DMS153 treated with DMSO at 0.1 percent for 48 hours (cell line): ENCODE data around the gene GASK1A.
"Not testable (repeated sequence)": the region's sequence is repeated elsewhere in the genome, so short reads cannot be mapped to it uniquely, and the experiment has no call there.

Experiments used
- DNase-seq: peaks from one replicate; lab custom pipeline; 2025; ENCODE audit not compliant: unreplicated experiment; lab: John Stamatoyannopoulos, UW

The GASK1A gene

GRCh38 chr3:42979044-42979972, at the start of gene GASK1A:
GASK1A (plus strand) TSS chr3:42979311; CDS start chr3:42979643, 332 bp downstream.
- DNase-seq, result no peak

GRCh38 chr3:42934111-42934510, 45.0 kb upstream of the GASK1A start:
- no peak for DNase-seq

GRCh38 chr3:42934910-42935309, 44.2 kb upstream of the GASK1A start:
- no peak for DNase-seq

- no peak for DNase-seq
Measured at GRCh38 chr3:42935472-42935871, 43.6 kb upstream of the GASK1A start.

GRCh38 chr3:42936157-42936981, 42.7 kb upstream of the GASK1A start:
- DNase-seq, result no peak

GRCh38 chr3:42937334-42937733, 41.8 kb upstream of the GASK1A start:
- DNase-seq, result no peak

GRCh38 chr3:42942693-42943092, 36.4 kb upstream of the GASK1A start:
- DNase-seq, result no peak

GRCh38 chr3:42946050-42946449, 33.1 kb upstream of the GASK1A start:
- DNase-seq, result no peak

- no peak for DNase-seq
Measured at GRCh38 chr3:42957573-42957972, 21.5 kb upstream of the GASK1A start.

GRCh38 chr3:42960282-42960681, 18.8 kb upstream of the GASK1A start:
- DNase-seq, result no peak

GRCh38 chr3:42960786-42961185, 18.3 kb upstream of the GASK1A start:
- DNase-seq, result no peak

- no peak for DNase-seq
Measured at GRCh38 chr3:42961633-42962032, 17.5 kb upstream of the GASK1A start.

- no peak for DNase-seq
Measured at GRCh38 chr3:42963269-42963668, 15.8 kb upstream of the GASK1A start.

GRCh38 chr3:42964266-42964665, 14.8 kb upstream of the GASK1A start:
- no peak for DNase-seq

GRCh38 chr3:42970557-42970956, 8.6 kb upstream of the GASK1A start:
- no peak for DNase-seq

GRCh38 chr3:42970976-42971772, 7.9 kb upstream of the GASK1A start:
- DNase-seq, result no peak

- not testable (repeated sequence) for DNase-seq
Measured at GRCh38 chr3:42974906-42975305, 4.2 kb upstream of the GASK1A start.

GRCh38 chr3:42975456-42975855, 3.7 kb upstream of the GASK1A start:
- no peak for DNase-seq

GRCh38 chr3:42975955-42976354, 3.2 kb upstream of the GASK1A start:
- DNase-seq, result no peak

GRCh38 chr3:42980209-42980608, 1.1 kb downstream of the GASK1A start:
- DNase-seq, result no peak

GRCh38 chr3:42980909-42981308, 1.8 kb downstream of the GASK1A start:
- DNase-seq, result no peak
